Subcutaneous adipose tissue (tissue), 4 donors: ENCODE measurements around the gene KCNN1. TPM values are rescaled to one million over a fixed set of nuclear protein-coding genes. Genes with fewer than 3 reads are reported as not detected.

Experiments used
- CTCF ChIP-seq: fragments of 450-650 bp; IDR thresholded peaks from one replicate; pipeline ENCODE4 v1.5.1; 2016; ENCODE audit warnings: low read depth, mild to moderate bottlenecking, control low read depth, antibody characterized with exemption, moderate library complexity
- total RNA-seq, 4 donors: library from RNA; depleted of rRNA; stranded (reverse); fragments of >200 nt; gene quantifications; one replicate each; pipeline ENCODE4 v1.1.0, GENCODE V29; 2016

KCNN1 gene
- total RNA-seq, 4 donors from 2014 or later, result not detected

GRCh38 chr19:17967257-17968051, 547 bp downstream of the KCNN1 start:
- no peak for TF ChIP-seq CTCF

GRCh38 chr19:17968362-17968761, 1.5 kb downstream of the KCNN1 start:
- TF ChIP-seq CTCF, result no peak

DNA sequence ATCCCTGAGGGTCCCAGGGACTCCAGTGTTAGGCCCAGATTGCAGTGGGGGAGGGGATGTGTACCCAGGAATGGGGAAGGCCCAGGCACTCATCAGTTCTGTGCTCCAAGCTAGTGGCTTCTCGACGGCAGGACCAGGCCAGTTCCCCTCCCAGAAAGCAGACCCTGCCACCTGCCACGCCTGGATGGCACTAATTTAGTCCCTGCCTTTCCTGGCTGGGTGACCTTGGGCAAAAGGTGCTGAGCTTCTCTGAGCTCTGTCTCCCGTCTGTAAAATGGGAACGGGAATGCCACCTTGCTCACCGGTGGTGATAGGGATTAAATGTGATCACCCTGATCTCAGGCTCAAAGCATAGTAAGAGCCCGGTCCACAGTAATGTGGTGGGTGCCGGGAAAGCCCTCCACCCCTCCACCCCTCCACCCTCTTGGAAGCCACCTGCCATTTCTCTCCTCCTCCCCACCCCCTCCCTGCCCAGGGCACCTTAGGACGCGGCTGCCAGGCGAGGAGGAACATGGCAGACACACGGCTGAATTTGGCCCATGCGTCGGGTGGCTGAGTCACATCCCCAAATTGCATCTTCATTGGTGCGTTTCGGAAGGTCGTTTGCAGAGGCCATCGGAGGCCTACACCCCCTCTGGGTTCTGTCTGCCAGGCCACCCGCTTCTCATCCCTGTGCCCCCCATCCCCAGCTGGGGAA, 2.3 kb downstream of the KCNN1 start:
- no peak for TF ChIP-seq CTCF

GRCh38 chr19:17972230-17972629, 5.3 kb downstream of the KCNN1 start:
- TF ChIP-seq CTCF, result no peak

- no peak for TF ChIP-seq CTCF
These were observed 6.9 kb downstream of the KCNN1 start for GRCh38 chr19:17973759-17974158.

GRCh38 chr19:17974551-17974950, 7.6 kb downstream of the KCNN1 start:
- TF ChIP-seq CTCF, result no peak

- no peak for TF ChIP-seq CTCF
These were observed 8.1 kb downstream of the KCNN1 start for GRCh38 chr19:17975032-17975431.
